ENCODE results near the gene GNA15.

The GNA15 gene

GRCh38 chr19:3184847-3185460 is 49.1 kb downstream of the GNA15 start:
- intact Hi-C loops (cut with DNase I; ENCODE audit: low total_unique reads) = loop anchor here (5.0 kb wide), 2 partner anchors 123 to 822 kb away; partner anchors contain the start of genes PIAS4 and TLE5

GRCh38 chr19:3185461-3186159 is 49.8 kb downstream of the GNA15 start, which contains the start of gene NCLN:
Gene NCLN (plus strand): TSS chr19:3185930. CDS start chr19:3186031, 101 bp downstream.
- intact Hi-C loops (cut with DNase I; ENCODE audit: low total_unique reads) = loop anchor here (5.0 kb wide), 1 partner anchor 123 kb away; the partner anchor contains the start of gene TLE5
- TF ChIP-seq CTCF (IDR thresholded peaks at IDR 0.05) = no peak
- peak; percentile 94 to 96 for DNase-seq
- H3K4me3 ChIP-seq = peak within 1 kb of the TSS; percentile 77 to 99
- no peaks in the 10 kb centered on the region for H3K9me3 ChIP-seq
- H3K36me3 ChIP-seq = peaks cover 0 to 21% (median 9%) of the 10 kb centered on the region in 3 donors
- H3K27me3 ChIP-seq = no peaks in the 10 kb centered on the region
- H3K27ac ChIP-seq = peak within 1 kb of the TSS; percentile 61 to 67
- peaks cover 0 to 40% (median 25%) of the 10 kb centered on the region in 4 donors for H3K4me1 ChIP-seq

More at GRCh38 chr19:3184847-3185460, 49.1 kb downstream of the GNA15 start:
- Histone ChIP-seq H3K4me1 (peaks cover 0 to 40% (median 25%) of the 10 kb centered on the region in 4 donors), H3K36me3 (peaks cover 0 to 17% (median 9%) of the 10 kb centered on the region in 3 donors), H3K4me3 (peak overlapping the region; percentile 77 to 99), H3K27ac (peak overlapping the region; percentile 48 to 67), H3K9me3 (no peaks in the 10 kb centered on the region), H3K27me3 (no peaks in the 10 kb centered on the region)
- peak in 1 of 2 donors; percentile 77 for DNase-seq
- TF ChIP-seq CTCF (IDR thresholded peaks at IDR 0.05) = no peak

GRCh38 chr19:3186160-3186688 is 50.4 kb downstream of the GNA15 start:
- Histone ChIP-seq H3K27ac (peak overlapping the region; percentile 61 to 67), H3K4me3 (peak overlapping the region; percentile 77 to 99), H3K4me1 (peaks cover 0 to 40% (median 25%) of the 10 kb centered on the region in 4 donors), H3K36me3 (peaks cover 0 to 23% (median 9%) of the 10 kb centered on the region in 3 donors), H3K27me3 (no peaks in the 10 kb centered on the region), H3K9me3 (no peaks in the 10 kb centered on the region)
- intact Hi-C loops (cut with DNase I; ENCODE audit: low total_unique reads) = loop anchor here (5.0 kb wide), 1 partner anchor 124 kb away; the partner anchor contains the start of gene TLE5
- no peak for DNase-seq
- no peak for TF ChIP-seq CTCF (IDR thresholded peaks at IDR 0.05)

- no peaks in the 10 kb centered on the region for H3K9me3 ChIP-seq
- H3K36me3 ChIP-seq = peaks cover 0 to 26% (median 9%) of the 10 kb centered on the region in 3 donors
- intact Hi-C loops (cut with DNase I; ENCODE audit: low total_unique reads) = loop anchor here (5.0 kb wide), 1 partner anchor 125 kb away; the partner anchor contains the start of gene TLE5
- peaks cover 0 to 40% (median 25%) of the 10 kb centered on the region in 4 donors for H3K4me1 ChIP-seq
- no peaks in the 10 kb centered on the region for H3K27me3 ChIP-seq
- peak overlapping the region; percentile 77 to 99 for H3K4me3 ChIP-seq
- H3K27ac ChIP-seq = peak overlapping the region in 1 of 2 donors; percentile 61
- TF ChIP-seq CTCF (IDR thresholded peaks at IDR 0.05) = no peak
- no peak for DNase-seq
These were observed 51.2 kb downstream of the GNA15 start for GRCh38 chr19:3186891-3187661.

Measured in tibial artery (tissue), 4 donors.